GM18868 (cell line): ENCODE results near the gene PDZD2.
"Not testable (repeated sequence)": the region's sequence is repeated elsewhere in the genome, so short reads cannot be mapped to it uniquely, and the experiment has no call there.

Experiments
- ATAC-seq: cut with Tn5 transposase; IDR thresholded peaks from one replicate; pipeline ENCODE4 v1.9.1; 2021; ENCODE audit warnings: mild to moderate bottlenecking, moderate library complexity; ENCODE audit not compliant: unreplicated experiment

PDZD2 gene

DNA sequence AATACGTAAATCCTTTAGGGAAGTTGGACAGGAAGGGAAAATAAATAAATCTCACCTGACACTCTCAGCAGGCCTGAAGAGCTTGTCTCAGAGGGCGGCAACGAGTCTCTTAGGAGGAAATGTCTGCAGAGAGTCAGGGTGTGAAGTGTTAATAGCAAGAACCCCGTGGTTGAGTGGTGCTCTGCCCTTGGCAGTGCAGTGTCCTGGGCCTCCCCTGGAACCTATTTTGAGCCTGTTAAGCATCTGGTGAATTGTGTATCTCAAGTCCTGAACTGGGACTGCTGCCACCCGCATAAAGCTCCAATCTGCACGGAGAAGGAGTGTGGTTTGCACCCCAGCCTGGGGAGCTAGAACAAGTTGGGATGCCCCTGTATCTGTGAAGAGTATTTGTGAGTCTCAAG lies 323.4 kb downstream of the PDZD2 start:
- no peak for ATAC-seq

DNA sequence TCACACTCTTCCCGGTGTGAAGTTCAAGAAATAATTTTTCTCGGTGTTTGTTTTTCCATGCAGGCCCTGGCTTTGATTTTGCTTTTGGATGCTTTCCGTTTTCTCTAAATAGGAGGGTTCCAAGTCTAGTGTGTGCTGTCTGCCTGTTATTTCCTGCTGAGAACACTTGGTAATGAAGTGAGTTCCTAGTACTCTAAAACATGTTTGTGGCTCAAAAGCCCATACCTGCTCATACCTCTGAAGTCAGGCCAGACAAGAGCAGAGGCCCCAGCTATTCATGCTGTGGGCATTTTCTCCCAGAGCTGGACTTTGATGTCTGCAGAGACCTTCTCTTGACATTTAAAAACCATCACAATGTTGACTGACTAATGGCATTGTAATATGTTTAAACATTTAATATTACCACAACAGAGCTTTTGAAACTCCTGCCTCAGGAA lies 324.0 kb downstream of the PDZD2 start:
- no peak for ATAC-seq

DNA sequence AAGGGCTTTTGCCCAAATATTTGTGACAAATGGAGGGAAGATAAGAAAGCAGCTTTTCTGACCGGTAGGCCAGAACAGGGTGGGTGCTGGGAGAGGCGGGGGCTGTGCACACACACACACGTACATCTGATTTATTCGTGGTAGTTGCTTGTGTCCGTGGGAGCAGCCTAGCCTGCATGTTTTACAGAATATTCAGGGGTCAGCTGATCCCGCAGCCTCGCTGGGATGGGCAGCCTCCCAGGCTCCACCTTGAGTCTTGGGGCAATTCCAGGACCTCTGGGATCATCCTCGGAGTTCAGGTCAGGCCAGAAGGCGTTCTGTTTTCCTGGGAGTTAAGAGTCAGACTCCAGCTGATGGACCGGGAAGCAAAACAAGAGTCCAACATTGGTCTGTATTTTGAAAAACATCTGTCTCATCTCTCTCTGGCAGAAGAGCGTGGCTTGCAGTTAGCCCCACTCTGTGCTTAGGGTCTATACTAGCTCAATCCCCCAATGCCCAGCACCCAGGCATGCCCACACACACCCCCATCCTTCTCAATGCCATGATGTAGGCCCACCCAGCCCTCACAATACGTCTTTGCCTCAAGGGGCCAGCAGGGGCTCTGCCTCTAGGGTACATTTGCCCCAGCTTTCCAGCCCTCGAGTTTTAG lies 324.6 kb downstream of the PDZD2 start:
- no peak for ATAC-seq

DNA sequence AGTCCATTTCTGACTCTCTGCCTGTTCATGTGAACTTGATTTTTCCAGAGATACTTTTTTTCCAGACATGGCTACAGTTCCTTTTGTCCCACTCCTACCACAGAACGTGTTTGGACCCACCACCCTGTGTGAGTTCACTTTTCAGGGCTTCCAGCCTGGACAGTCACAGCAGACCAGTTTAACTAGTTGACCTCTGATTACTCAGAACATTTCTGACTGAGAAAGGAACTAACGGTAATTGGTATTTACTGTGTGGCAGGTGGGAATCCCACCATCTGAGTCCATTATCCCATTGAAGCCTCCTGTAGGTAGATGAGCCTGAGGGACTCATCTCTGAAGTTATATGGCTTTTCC lies 325.1 kb downstream of the PDZD2 start:
- no peak for ATAC-seq

- no peak for ATAC-seq
Measured at GRCh38 chr5:31965227-31965626, 326.3 kb downstream of the PDZD2 start.

DNA sequence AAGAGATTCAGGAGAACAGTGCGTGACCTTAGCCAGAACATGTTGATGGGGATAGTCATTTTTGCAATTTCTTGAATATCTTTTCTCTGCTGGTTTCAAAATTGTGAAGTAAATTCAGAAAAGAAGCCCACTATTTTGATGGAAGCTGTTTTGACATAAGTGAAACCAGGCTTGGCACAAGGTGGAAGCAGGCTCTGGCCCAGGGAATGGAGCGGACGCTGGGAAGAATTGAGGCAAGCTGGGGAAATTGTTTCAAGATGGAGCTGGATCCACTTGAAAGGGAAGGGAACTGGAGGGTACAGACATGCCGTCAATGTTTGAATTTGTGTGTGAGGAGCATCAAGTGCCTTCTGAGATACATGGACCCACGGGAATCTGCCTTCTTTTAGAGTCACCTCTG lies 328.0 kb downstream of the PDZD2 start:
- ATAC-seq: no peak

- ATAC-seq: no peak
Measured at GRCh38 chr5:31967461-31967860, 328.5 kb downstream of the PDZD2 start.

DNA sequence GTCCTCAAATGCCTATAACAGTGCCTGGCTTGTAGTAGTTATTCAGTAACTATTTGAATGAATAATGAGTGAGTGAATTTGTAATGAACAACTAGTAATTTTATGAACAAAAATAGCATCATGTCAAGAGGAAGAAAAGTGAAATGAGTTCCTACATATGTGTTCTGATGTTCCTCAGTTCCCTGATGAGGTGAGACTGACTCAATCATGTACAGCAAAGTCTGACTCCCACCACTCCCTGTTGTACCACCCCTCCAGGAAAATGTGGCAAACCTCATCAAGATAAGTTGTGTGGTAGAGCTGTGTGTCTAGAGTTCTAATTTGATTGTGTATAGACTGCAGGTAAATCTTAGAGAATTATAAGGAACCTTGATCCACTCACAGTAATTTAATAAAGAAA lies 333.6 kb downstream of the PDZD2 start:
- no peak for ATAC-seq

DNA sequence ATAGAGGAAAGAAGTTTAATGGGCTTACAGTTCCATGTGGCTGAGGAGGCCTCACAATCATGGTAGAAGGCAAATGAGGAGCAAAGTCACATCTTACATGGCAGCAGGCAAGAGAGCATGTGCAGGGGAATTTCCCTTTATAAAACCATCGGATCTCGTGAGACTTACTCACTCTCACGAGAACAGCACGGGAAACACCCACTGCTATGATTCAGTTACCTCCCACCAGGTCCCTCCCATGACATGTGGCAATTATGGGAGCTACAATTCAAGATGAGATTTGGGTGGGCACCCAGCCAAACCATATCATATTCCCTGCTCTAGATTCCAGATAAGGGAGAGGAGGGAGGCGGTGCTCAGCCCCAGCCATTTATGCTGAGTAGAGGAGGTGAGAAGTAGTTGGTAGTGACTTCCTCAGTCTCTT lies 336.3 kb downstream of the PDZD2 start:
- ATAC-seq: not testable (repeated sequence)

GRCh38 chr5:31976169-31976568 lies 337.2 kb downstream of the PDZD2 start:
- ATAC-seq: no peak

GRCh38 chr5:31981361-31981945 lies 342.5 kb downstream of the PDZD2 start:
- no peak for ATAC-seq

GRCh38 chr5:31982027-31982426 lies 343.1 kb downstream of the PDZD2 start:
- ATAC-seq: no peak

DNA sequence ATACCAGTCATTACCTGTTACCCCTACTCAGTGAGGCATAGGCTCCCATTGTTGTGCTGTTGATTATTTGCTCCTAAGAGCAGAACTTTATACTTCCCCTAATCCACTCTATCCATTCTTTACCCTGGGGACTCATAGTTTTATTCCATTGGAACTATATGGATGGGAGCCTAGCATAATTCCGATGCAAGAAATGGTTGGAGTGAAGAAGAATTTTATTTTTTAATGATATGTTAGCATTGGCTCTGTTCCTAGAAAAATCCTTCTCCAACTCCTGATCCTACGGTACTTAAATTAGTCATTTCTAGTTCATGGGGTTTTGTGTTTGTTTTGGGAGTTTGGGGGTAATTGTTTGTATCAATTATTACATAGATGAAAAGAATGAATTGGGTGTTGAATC lies 343.7 kb downstream of the PDZD2 start:
- ATAC-seq: no peak

- ATAC-seq: no peak
Measured at GRCh38 chr5:31983851-31984250, 344.9 kb downstream of the PDZD2 start.

GRCh38 chr5:31984691-31985090 lies 345.8 kb downstream of the PDZD2 start:
- no peak for ATAC-seq

DNA sequence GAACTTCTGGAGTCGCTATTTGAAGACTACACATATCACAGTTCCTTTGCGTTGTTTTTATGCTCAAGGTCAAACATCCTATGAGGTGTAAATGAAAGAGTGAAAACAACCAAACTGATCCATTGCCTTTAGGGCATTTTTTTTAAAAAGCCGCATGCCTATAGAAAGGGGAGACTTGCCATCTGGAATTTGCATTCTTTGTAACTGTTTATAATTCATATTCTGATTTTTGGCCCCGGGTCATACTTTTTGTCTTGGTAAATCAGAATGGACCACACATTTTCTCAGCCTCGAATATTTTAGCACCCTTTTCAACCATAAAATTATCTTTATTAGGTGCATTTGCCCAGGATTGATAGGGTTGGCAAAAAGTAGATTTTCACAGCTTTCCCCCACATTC lies 347.2 kb downstream of the PDZD2 start:
- no peak for ATAC-seq

GRCh38 chr5:31987985-31988710 lies 349.2 kb downstream of the PDZD2 start:
- no peak for ATAC-seq

DNA sequence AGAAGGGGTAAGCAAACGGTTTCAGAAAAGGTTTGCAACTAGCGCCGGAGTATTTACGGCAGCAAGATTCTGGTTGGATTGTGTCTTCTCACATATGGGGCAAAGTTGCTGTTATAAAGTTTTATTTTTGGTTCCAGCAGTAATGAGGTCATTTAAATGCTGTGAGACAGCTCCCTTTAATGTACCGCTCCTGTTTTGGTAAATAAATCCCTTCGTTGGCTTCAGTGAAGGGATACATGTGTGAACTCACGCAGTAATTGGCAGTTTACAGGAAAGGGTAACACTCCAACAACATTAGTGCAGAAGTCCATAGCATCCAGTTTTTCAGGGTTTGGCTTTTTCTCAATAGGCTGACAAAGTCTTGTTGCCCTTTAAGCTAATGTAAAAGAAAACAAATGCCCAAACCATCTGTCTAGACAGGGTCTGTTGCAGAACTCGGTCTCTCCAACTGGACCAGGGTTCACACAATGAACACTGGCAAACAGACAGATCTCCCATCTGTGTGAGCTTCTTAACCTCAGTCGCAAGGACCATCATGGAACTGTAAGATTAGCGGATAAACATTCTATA lies 351.2 kb downstream of the PDZD2 start:
- ATAC-seq: no peak

DNA sequence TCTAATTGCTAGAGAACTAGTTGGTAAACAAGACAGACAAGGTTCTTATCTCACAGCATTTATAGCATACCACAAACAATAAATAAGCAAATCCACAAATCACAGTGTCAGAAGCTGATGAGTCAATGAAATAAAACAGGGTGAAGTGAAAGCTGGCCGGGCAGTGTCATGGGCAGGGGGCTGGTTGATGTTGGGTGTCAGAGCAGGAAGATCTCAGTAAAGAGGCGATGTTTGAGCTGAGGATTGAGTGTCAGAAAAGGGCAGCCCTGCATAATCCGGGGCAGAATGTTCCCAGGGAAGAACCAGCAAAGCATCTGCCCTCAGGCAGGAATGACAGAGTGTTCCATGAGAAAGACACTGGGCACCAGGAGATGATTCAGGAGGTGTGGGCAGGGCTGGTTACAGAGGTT lies 351.8 kb downstream of the PDZD2 start:
- no peak for ATAC-seq

- no peak for ATAC-seq
Measured at GRCh38 chr5:31992377-31992776, 353.4 kb downstream of the PDZD2 start.

DNA sequence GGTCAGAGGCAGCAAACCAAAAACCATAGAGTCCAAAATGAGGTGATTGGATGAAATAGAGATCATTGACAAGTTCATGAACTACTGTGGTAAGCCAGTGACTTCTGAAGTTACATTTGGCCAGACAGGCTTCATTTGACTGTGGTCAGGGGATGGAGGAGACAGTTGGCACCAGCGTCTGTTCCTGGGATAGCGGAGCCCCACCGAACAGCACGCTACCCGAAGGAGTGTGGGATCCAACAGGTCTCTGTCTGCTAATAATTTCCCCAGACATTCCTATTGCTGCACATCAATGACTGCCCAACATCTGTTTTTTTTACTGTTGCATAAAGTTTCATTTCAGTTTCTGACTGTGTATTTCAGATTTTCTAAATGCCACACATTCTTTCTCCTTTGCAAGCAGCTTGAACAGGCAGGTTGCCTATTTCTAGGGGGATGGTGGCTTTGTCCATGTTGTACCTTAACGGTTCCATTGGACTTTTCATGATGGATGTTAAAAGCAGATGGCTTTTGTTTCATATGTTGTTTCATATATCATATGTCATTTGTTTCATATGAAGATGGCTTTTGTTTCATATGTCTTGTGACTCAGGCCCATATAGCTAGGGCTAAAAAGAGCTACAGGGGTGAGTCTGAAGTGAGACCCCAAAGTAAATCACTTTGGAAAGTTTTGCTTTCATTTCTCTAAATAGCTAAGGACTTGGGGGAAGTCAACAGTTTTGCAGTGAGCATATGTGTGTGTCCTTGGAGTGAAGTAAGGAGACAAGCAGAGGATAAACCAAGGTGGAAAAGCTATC lies 354.4 kb downstream of the PDZD2 start:
- peak; percentile 37 for ATAC-seq
